Measurements from ENCODE around the gene TMEM179B. TPM values are rescaled to one million over a fixed set of nuclear protein-coding genes. Genes with fewer than 3 reads are reported as not detected.

TMEM179B gene
- total and polyA plus RNA-seq, 9 of the 15 experiments (the other 6 are each of a cell fraction or from before 2014, with no cell fraction given): 27.7 to 105 (median 37.0) TPM

- peak; percentile 99 for TF ChIP-seq MXD1 (CRISPR knock-in tag; IDR thresholded peaks at IDR 0.05; ENCODE audit: borderline replicate concordance, poor library complexity, severe bottlenecking)
- TF ChIP-seq POU5F1 (IDR thresholded peaks at IDR 0.05; ENCODE audit: borderline replicate concordance, low read depth, low read length, partially characterized antibody): peak; percentile 47
- 0 out of 2 replicates have a peak, but pooled peaks have one; percentile 81 for TF ChIP-seq FOXP1 (CRISPR knock-in tag; IDR thresholded peaks at IDR 0.05)
- no peak for TF ChIP-seq GTF2E2 (tag; IDR thresholded peaks at IDR 0.05)
- TF ChIP-seq HNRNPH1 (optimal IDR thresholded peaks at IDR 0.05; ENCODE audit: low read depth, low read length): no peak
- no peak for TF ChIP-seq ZBTB34 (CRISPR knock-in tag; IDR thresholded peaks at IDR 0.05)
- no peak for TF ChIP-seq MYBL2 (IDR thresholded peaks at IDR 0.05; ENCODE audit: low read depth)
- no peak for TF ChIP-seq MYBL2 (CRISPR knock-in tag; IDR thresholded peaks at IDR 0.05; ENCODE audit: borderline replicate concordance)
- TF ChIP-seq CBX2 (IDR thresholded peaks at IDR 0.05; ENCODE audit: insufficient read depth, low read length, poor library complexity, severe bottlenecking): no peak
- peak; percentile 60 for TF ChIP-seq BRD9 (IDR thresholded peaks at IDR 0.05; ENCODE audit: low read depth, partially characterized antibody)
- no peak for TF ChIP-seq CBX8 (IDR thresholded peaks at IDR 0.05; ENCODE audit: borderline replicate concordance, extremely low read depth, low read depth, low read length, poor library complexity, severe bottlenecking)
- TF ChIP-seq ZKSCAN3 (CRISPR knock-in tag; IDR thresholded peaks at IDR 0.05): no peak
- peak; percentile 99 for TF ChIP-seq ELF2 (CRISPR knock-in tag; IDR thresholded peaks at IDR 0.05)
- TF ChIP-seq FIP1L1 (IDR thresholded peaks at IDR 0.05; ENCODE audit: low read depth, low read length, poor library complexity, severe bottlenecking): peak; percentile 94
- TF ChIP-seq NR2C2 (CRISPR knock-in tag; IDR thresholded peaks at IDR 0.05): peak; percentile 80
- TF ChIP-seq NR2C2 (tag; IDR thresholded peaks at IDR 0.05): peak; percentile 78
- TF ChIP-seq PKNOX1 (IDR thresholded peaks at IDR 0.05): no peak
- no peak for TF ChIP-seq ZNF507 (tag; conservative IDR thresholded peaks at IDR 0.05)
- TF ChIP-seq ZNF561 (CRISPR knock-in tag; conservative IDR thresholded peaks at IDR 0.05): no peak
- no peak for TF ChIP-seq CEBPG (CRISPR knock-in tag; IDR thresholded peaks at IDR 0.05)
- no peak for TF ChIP-seq CEBPG (tag; conservative IDR thresholded peaks at IDR 0.05 in 1 of 2, IDR thresholded peaks at IDR 0.05 in 1 of 2)
- TF ChIP-seq KDM1A (IDR thresholded peaks at IDR 0.05): no peak
- peak; percentile 88 for TF ChIP-seq TFAP4 (CRISPR knock-in tag; IDR thresholded peaks at IDR 0.05; ENCODE audit: borderline replicate concordance)
- TF ChIP-seq TRIM28 (IDR thresholded peaks at IDR 0.05): no peak
Observed at GRCh38 chr11:62839050-62839945, 52.1 kb downstream of the TMEM179B start, which contains the start of gene WDR74 (continued).
